Neural crest cell (in vitro differentiated cells): ENCODE data around the gene AANAT. TPM values are rescaled to one million over a fixed set of nuclear protein-coding genes. Genes with fewer than 3 reads are reported as not detected.

Experiments used
- DNase-seq: peaks from one replicate; pipeline ENCODE4 v3.0.0; 2021; ENCODE audit warnings: low read depth, mixed read lengths, low spot score
- H3K27ac Mint-ChIP-seq: one replicate; pipeline ENCODE4 v1.8.0; 2021; ENCODE audit warnings: mild to moderate bottlenecking, mixed read lengths; ENCODE audit not compliant: unreplicated experiment
- H3K27me3 Mint-ChIP-seq: 2 replicates; pipeline ENCODE4 v1.8.0; 2021; ENCODE audit warnings: low read depth, mild to moderate bottlenecking, mixed read lengths
- H3K36me3 Mint-ChIP-seq: 2 replicates; pipeline ENCODE4 v1.8.0; 2021; ENCODE audit warnings: low read depth, mild to moderate bottlenecking, mixed read lengths
- H3K4me1 Mint-ChIP-seq: 2 replicates; pipeline ENCODE4 v1.8.0; 2021; ENCODE audit warnings: mixed read lengths
- H3K4me3 Mint-ChIP-seq: one replicate; pipeline ENCODE4 v1.8.0; 2021; ENCODE audit warnings: mild to moderate bottlenecking, mixed read lengths
- H3K9me3 Mint-ChIP-seq: 2 replicates; pipeline ENCODE4 v1.8.0; 2021; ENCODE audit warnings: mixed read lengths
- total RNA-seq: library from RNA; stranded (reverse); gene quantifications from 2 replicates; pipeline ENCODE4 v1.2.1, GENCODE V29; 2021
- TF ChIP-seq, protein P1 (sequence below): fragments of 200-600 bp; sonication (generic); conservative IDR thresholded peaks from 2 replicates; pipeline ENCODE4 v1.5.0; 2021; ENCODE audit warnings: antibody characterized with exemption, mild to moderate bottlenecking

The AANAT gene
- total RNA-seq, 1 donor from 2014 or later = not detected

DNA sequence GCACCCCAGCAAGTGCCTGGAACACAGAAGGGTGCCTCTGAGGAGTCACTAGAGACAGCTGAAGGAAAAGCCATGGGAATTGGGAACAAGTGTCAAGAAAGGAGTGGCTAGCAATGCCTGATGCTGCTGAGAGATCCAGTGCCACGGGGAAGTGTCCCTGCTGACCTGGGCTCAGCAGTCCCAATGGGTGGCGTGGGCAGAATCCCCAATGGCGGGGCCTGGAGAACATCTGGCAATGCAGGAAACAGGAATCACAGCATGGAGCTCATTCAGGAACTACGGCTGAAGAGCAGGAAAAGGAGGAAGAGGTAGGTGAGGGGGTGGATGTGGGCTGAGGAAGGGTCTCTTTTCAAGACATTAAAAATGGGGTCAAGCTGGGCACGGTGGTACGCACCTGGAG, 44.5 kb upstream of the AANAT start:
- Mint-ChIP-seq H3K27me3 (no peaks in the 10 kb centered on the region), H3K4me3 (no peak overlapping the region), H3K36me3 (peaks cover 4% of the 10 kb centered on the region), H3K27ac (peak overlapping the region; percentile 85), H3K4me1 (peaks cover 19% of the 10 kb centered on the region), H3K9me3 (no peaks in the 10 kb centered on the region)
- TF ChIP-seq, protein P1, sequence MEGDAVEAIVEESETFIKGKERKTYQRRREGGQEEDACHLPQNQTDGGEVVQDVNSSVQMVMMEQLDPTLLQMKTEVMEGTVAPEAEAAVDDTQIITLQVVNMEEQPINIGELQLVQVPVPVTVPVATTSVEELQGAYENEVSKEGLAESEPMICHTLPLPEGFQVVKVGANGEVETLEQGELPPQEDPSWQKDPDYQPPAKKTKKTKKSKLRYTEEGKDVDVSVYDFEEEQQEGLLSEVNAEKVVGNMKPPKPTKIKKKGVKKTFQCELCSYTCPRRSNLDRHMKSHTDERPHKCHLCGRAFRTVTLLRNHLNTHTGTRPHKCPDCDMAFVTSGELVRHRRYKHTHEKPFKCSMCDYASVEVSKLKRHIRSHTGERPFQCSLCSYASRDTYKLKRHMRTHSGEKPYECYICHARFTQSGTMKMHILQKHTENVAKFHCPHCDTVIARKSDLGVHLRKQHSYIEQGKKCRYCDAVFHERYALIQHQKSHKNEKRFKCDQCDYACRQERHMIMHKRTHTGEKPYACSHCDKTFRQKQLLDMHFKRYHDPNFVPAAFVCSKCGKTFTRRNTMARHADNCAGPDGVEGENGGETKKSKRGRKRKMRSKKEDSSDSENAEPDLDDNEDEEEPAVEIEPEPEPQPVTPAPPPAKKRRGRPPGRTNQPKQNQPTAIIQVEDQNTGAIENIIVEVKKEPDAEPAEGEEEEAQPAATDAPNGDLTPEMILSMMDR = no peak
- no peak for DNase-seq

DNA sequence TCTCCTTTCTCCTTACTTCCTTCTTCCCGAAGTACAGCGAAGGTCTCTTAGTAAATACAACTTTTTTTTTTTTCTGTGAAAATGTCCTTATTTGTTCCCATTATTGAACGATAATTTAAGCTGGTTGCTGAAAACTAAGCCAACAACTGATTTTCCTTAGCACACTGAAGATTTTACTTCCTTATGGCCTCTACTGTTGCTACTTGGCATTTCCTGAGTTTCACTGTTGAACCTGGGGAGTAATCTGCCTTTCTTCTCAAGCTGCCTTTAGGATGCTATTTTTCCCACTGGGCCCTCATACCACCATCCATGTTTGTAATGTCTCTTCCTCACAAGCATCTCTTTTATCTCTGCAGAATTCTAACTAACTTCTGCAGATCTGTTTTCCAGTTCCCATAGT, 40.5 kb upstream of the AANAT start:
- Mint-ChIP-seq H3K9me3 (no peaks in the 10 kb centered on the region), H3K4me3 (no peak overlapping the region), H3K36me3 (peaks cover 4% of the 10 kb centered on the region), H3K27me3 (no peaks in the 10 kb centered on the region), H3K4me1 (peaks cover 21% of the 10 kb centered on the region), H3K27ac (no peak overlapping the region)
- TF ChIP-seq, protein P1 = no peak
- DNase-seq = no peak

DNA sequence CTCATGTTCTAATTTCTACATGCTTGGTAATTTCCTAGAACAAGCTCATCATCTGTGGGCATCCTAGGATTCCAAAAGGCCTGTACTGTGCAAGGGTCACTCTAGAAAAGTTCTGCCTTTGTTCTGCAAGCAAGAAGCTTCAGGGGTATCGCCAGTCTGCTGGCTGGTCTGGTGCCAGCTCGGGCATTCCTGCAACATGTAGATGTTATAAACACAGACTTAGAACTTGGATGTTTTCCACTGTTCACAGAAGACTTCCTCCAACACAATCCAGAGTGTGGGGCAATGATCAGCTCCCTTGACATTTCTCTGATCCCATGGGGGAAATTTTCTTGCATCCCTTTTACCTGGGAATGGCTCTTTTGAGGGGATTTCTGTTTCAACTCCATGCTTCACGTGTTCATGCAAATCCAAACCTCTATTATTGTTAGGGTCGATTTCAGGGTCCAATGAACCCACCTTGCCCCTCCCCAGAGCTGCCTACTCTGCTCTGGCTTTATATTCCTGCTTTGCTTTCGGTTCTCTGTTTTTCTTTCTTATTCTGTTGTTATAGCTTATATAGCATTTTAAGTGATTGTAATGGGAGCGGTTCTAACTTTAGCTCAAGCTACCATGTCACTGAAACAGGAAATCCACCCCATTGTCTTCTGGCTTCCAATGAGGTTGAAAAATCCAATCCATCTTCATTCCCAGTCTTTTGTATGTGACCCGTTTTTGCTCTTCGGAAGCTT, 39.7 kb upstream of the AANAT start:
- H3K36me3 Mint-ChIP-seq = peaks cover 3% of the 10 kb centered on the region
- no peak overlapping the region for H3K4me3 Mint-ChIP-seq
- H3K27ac Mint-ChIP-seq = no peak overlapping the region

DNA sequence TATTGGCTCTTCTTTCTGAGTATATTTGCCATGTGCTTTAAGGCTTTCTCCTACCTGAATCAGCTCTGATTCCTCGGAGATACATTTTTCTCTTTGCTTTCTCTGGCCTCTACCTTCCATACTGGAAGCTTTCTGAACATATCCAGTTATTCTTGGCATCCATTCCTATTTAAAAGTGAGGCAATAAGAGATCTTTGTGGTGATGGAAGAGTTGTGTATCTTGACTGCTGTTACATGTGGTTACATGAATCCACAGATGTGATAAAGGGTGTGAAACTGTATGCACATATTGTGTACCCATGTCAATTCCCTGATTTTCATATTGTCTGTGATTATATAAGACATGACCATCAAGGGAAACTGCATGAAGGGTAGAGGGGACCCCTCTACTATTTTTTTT, 38.9 kb upstream of the AANAT start:
- peak overlapping the region; percentile 13 for H3K27ac Mint-ChIP-seq
- no peaks in the 10 kb centered on the region for H3K9me3 Mint-ChIP-seq
- no peaks in the 10 kb centered on the region for H3K27me3 Mint-ChIP-seq
- DNase-seq = no peak
- TF ChIP-seq, protein P1 = no peak
- H3K4me1 Mint-ChIP-seq = peaks cover 26% of the 10 kb centered on the region
- peaks cover 2% of the 10 kb centered on the region for H3K36me3 Mint-ChIP-seq
- no peak overlapping the region for H3K4me3 Mint-ChIP-seq

More for the DNA sequence above, 39.7 kb upstream of the AANAT start:
- no peak for DNase-seq
- H3K4me1 Mint-ChIP-seq = peaks cover 29% of the 10 kb centered on the region
- no peaks in the 10 kb centered on the region for H3K27me3 Mint-ChIP-seq
- TF ChIP-seq, protein P1 = no peak
- H3K9me3 Mint-ChIP-seq = no peaks in the 10 kb centered on the region

DNA sequence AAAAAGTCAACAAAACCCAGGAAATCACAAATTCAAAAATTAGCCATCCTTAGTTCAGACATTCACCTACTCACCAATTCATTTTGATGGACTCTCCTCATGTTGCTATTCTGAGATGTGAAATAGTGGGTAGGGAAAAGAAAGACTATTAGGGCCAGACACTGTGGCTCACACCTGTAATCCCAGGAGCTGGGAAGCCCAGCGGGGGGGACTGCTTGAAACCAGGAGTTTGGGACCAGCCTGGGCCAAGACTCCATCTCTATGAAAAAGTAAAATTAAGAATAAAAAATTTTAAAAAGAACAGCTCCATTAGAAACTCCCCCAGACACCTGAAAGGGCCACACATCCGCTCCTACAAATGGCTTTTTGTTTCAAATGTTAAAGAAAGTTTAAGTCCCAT, 35.9 kb upstream of the AANAT start:
- H3K27me3 Mint-ChIP-seq = no peaks in the 10 kb centered on the region
- no peak for DNase-seq
- peaks cover 28% of the 10 kb centered on the region for H3K4me1 Mint-ChIP-seq
- TF ChIP-seq, protein P1 = no peak
- H3K9me3 Mint-ChIP-seq = no peaks in the 10 kb centered on the region
- no peak overlapping the region for H3K27ac Mint-ChIP-seq
- no peak overlapping the region for H3K4me3 Mint-ChIP-seq
- peaks cover 2% of the 10 kb centered on the region for H3K36me3 Mint-ChIP-seq
